ENCODE measurements around the gene OCEL1.
A peak's percentile ranks its signal among the peaks of the same experiment; 100 is the strongest.

The OCEL1 gene

DNA sequence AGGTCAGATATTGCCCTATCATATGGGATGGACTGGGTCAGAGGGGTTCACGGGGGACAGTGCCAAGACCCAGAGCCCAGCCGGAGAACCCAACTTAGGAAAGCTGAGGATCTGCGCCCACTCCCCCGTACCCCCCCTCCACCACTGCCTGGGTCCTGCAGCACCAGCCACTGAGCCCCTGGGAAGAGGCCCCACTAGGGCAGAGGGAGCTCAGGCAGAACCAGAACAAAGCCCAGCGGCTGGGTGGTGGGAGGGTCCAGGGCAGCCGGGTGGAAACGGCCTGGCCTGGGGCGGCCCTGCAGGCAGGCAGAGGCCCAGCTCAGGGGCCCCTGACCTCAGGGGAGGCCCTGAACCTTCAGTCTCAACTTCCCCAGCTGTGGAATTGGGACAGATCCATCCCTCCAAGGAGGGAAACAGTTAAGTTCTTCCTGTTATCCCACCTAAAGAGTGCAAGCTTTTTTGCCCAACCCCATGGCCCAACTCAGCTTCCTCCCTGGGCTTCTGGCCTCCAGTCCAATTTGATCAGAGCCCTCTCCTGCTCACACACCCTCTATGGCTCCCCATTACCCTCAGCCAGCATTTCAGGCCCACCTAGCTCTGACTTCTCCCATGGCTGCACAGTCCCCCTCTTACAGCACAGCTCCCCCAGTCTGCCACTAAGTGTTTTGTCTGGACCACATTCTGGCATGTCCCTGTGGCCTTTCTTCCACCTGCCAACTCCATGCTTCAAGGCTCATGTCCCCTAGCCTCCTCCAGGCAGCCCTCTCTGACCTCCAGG is 16.6 kb downstream of the OCEL1 start:
- no peak for DNase-seq

DNA sequence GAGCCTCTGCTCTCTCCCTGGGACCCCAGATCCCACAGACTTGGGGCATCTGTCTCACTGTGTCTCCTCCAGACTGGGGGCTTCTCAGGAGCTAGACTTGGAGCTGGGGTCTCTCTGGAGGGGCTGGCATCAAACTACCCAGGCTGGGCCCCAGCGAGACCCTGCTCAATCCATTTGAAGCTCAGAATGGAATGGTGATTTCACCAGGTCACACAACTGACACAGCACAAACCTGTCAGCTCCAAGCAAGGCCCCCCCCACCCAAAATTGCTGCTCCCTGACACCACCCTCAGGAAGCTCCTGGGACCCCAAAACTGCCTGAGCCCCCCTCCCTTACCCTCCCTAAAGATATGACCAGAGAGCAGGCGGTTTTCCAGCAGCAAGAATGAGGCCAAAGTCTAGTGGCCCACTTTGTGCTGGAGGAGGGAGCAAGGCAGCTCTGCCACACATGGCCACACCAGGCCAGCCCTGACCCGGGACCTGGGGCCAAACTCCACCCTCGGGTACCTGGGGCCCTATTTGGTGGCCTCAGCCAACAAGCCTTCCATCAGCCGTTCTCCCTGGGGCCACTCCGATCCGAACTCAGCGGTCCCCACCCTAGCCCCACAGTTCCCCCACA is 17.3 kb downstream of the OCEL1 start:
- DNase-seq = no peak

DNA sequence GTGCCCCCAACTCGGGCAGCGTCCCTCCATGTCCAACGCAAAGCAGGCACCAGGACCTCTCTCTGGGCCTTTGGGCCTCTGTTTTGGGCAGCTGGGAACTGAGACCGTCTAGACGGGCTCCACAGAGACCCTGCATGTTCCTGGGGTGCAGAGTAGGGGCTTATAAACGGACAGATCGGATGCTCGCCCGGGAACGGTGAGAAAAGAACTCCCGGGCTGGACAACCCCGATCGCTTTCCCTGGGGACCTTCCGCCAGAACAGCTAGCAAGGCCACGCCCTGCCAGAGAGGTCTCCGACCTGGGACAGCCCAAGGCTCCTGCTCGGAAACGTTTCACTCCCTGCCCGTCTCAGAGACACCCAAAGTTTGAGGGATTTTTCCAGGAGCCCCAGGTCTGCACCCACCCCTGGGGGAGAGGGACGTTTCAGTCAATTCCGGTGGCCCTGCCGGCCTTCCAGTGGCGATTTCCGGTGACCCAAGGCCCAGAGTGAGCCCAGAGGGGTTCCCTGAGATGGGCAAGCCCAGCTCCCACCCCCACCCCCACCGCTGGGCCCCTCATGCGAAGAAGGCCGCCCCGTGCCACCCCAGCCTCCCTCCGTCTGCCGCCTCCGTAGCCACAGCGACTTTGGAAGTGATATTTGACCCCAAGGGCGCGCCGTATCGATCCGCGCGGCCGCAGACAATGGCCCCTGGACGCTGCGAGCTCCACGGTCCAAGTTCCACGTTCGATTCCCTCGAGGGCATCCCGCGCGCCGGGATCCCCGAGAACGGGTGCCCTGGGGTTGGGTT is 18.0 kb downstream of the OCEL1 start:
- DNase-seq = no peak

DNA sequence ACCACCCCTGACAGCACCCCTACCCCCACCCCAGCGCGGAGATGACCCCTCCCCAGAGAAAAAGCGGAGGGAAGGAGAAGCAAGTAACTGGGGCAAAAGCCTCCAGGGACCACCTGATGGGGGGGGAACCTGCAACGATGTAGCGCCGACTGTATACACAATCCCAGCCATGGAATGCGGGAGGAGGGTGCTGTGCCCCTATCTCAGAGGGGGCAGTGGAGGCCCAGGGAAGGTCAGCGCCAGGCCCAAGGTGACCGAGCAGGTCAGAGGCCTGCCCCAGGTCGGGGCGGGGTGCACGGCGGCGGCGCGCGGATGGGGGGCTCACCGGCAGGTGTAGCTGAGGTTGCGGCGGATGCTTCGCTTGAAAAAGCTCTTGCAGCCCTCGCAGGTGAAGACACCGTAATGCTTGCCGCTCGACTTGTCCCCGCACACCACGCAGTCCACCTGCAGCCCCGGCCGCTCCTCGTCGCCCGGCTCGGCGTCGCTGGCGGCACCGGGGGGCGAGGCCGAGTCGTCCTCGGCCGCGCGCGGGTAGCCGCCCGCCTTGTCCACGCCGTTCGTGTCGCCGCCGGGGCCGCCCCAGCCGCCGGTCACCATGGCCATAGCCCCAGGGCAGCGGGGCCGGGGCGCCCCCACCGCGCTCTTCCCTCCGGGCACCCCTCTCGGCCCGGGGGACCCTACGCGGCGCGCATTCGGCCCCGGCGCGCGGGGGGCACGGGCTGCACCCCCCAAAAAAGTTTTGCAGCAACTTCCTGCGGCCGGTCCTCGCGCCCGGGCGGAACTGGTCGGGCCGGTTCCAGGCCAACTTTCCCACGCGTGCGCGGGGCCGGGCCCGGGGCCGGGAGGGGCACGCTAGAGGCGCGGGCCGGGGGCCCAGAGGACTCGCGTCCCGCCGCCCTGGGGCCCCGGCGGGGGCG is 18.9 kb downstream of the OCEL1 start:
- DNase-seq = no peak

DNA sequence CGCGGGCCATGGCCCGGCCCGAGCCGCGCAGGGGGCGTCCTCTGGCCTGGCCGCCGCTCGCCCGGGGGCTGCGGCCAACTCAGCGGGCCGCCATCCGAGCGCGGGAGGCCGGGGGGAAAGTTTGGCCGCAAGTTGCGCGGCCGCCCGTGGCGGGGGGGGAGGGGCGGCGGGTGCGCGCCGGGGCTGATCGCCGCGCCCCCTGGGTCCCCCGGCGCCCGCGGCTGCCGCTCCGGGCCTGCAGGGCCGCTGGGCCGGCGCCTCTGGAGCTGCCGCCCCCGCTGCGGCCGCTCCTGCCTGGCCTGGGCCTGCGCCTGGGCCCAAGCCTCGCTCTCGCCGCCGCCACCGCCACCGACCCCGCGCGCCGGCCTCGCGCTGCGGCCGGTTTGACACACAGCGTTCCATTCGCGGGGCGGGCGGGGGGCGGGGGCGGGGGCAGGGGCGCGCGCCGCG is 19.5 kb downstream of the OCEL1 start, which contains the start of gene NR2F6:
NR2F6 (minus strand) TSS at position 385 of the 450 bp plus-strand sequence. CDS start 699 bp downstream, outside the sequence.
- no peak for DNase-seq

DNA sequence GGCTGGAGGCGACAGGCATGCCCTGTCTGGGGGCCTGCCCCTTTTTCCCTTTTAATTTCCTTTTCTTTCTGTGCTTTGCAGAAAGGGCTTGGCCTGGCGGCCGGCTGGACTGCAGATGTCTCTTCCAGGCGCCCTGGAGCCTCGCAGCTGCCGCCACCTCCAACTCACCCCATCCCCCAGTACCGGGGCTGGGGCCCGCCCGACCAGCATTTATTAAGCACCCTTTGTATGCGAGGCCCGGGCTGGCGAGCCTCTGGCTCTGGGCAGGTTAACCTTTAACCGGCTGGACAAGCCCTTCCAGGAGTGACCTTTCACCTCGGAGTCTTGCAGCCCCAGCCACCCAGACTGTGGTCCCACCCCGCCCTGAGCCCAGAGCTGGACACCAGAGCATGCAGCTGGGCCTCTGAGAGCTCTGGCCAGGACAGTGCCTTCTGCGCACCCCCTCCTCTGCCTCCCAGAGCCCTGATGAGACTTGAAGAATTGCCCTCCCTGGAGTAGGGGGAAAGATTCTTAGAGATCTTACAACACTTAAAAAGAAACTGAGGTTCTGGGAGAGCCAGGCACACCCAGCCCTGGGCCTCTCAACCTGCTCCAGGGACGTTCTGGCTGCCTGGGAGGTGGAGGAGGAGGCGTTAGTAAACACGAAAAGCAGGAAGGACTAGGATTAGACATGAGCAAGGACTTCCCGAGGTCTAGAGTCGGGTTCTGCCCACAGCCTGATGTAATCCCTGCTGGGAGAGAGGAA is 20.8 kb downstream of the OCEL1 start:
- no peak for DNase-seq

DNA sequence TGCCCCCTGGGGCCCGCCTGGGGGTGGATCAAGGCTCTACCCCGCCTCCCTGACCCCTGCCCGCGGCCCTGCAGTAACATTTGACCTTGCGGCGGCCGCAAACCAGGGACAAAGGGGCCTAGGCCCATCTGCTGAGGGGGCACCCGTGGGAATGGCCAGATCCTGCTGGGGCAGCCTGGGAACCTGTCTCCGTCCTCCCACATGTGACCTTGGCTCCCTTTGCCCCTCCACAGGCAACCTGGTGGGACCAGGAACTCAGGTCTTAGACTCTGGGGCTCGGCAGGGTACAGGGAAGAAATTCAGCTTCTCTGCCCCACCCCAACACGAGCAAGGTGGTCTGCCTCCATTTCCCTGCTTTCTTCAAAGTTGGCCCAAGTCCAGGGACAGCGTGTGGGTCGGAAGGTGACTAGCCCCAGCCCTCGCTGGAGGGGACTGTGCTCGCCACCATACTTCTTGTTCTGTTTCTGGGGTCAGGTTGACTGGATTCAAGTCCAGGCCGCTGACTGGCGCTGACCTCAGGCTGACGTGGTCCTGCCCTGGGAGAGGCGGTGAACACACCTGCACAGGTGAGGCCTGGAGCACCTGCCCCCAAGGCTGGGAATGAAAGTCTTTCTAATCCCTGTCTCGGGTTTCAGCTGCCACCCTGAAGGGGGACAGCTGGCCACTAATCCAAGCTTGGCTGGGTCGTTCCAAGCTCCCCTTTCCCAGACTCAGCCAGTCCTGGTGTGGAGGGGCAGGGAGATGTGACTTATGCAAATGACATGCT is 22.2 kb downstream of the OCEL1 start:
- no peak for DNase-seq

DNA sequence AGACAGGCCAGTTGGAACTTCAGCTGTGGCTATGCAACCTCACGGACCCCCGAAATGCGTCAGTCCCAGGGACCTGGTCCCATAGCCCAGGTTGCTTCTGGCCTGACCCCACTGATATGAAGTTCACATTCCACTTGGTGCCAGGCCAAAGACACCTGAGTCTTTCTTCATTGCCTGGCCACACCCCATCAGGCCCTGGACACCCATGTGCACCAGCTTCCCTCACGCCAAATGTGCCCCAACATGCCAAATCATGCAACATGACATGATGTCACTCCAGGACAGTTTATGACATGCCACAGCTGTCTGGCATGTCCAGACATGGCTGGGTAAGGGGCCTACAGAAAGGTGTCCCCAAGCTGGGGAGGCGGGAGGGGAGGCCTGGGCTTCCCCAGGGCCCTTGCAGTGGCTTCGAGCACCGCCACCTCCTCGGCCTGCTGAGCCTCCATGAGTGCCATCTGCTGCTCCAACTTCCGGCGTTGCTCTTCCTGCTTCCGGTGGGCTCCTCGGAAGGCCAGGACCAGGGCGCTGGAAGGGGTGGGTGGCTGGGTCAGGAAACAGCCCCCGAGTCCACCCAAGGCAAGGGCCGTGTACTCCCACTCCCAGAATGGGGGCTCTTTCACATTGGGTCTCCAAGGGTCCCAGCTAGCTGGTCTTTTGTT is 24.0 kb downstream of the OCEL1 start:
- no peak for DNase-seq

DNA sequence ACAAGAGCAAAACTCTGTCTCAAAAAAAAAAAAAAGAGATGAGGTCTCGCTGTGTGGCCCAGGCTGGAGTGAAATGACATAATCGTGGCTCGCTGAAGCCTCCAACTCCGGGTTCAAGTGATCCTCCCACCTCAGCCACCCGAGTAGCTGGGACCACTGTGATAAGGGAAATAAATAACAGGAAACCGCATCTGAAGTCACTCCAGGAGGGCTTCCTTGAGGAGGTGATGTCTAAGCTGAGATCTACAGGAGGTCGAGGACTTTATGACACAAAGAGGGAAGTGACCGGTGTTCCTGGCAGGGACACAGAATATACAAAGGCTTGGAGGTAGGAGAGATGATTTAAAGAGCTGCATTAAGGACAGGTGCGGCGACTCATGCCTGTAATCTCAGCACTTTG is 28.6 kb downstream of the OCEL1 start:
- DNase-seq = no peak

DNA sequence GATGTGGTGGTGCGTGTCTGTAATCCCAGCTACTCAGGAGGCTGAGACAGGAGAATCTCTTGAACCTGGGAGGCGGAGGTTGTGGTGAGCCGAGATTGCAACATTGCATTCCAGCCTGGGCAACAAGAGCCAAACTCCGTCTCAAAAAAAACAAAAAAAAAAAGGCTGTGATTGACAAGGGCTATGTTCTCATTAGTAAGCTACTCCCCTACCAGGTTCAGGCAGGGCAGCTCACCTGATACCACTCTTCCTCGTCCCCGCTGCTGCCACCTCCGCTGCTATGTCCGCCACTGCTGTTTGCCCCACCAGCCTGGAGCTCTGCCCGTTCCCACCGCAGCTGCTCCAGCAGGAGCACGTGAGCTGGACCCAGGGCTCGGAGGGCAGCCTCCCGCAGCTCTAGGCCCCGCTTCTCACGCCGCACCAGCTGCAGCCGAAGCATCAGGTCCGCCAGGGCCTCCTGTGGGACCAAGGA is 29.2 kb downstream of the OCEL1 start:
- DNase-seq = no peak

DNA sequence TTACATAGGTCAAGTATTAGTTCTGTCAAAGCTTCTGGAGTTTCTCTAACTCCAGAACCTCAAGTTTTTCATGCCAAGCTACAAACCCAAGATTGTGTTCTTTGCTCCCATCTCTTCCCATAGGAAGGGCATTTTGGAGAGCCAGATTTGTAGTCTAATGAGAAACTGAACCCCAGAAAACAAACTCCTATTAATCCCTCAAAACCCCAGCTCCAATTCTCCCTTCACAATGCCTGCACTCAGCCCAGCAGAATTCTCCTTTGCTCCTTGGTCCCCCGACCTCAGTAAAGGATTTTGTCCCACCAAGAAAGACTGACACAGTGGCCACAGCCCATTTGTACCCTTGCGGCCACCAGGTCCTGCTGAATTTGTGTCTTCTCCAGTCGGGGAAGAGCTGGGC is 30.1 kb downstream of the OCEL1 start:
- DNase-seq = no peak

DNA sequence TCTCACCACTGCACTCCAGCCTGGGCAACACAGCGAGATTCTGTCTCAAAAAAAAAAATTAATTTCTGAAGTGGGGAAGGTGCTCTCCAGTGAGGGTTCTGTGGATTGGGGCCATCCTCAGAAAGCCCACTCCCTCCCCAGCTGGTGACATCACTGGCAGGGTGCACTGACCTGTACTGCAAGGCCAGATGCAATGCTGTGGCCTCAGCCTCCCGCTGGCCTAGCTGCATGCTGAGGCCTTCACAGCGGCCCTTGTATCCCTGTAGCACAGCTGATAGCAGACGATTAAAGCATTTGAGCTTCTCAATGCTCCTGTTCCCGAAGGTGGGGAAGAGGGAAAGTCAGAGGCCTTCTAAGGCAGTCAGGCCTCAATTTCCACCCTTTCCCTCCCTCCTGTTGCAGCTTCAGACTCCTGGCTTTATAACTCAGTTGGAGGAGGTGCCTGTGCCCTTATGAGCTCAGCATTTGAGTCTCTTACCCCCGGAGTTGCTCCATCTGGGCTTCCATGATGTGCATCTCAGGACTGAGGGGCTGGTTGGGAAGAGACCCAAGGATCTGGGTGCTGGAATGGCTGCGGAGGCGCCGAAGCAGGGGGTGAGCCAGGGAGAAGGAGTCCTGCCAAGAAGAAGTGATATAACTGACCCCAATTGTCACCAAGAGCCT is 33.2 kb downstream of the OCEL1 start:
- no peak for DNase-seq

DNA sequence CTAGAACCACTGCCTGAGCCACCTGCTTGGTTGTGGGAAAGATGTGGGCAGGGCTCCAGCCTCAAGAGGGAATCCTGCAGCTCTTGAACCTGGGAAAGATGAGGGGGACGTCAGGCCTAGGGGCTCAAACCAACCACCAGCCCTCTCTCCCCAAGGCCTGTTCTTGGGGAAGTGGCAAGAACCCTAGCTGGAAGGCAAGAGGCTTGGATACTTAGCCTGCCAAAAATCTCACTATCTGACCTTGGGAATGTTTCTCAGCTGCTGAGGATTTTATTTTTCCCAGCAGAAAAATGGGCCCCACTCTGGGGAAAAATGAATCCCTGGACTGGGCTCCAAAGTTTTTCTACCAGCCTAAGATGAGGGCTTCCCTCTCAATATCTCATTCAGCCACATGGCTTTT is 33.9 kb downstream of the OCEL1 start:
- DNase-seq = no peak

DNA sequence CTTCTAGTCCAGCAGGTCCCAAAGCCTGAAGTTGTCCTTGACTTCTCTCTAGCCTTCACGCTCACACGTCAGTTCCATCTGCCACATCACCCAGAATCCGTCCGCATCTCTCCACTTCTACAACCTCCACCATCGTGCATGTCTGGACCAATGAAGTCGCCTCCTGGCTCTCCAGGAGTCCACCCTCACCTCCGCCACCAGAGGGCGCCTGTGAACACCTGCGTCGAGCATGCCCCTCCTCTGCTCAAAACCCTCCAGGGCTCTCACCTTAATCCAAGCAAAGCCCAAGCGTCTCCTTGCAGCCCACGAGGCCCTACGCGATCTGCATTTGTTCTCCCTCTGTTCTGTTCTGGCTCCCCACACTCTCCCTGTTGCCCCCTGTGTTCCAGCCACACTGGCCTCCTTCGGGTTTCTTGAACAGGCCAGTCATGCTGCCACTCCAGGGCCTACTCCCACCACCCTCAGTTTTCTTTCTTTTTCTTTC is 34.9 kb downstream of the OCEL1 start:
- DNase-seq = peak; percentile 92

DNA sequence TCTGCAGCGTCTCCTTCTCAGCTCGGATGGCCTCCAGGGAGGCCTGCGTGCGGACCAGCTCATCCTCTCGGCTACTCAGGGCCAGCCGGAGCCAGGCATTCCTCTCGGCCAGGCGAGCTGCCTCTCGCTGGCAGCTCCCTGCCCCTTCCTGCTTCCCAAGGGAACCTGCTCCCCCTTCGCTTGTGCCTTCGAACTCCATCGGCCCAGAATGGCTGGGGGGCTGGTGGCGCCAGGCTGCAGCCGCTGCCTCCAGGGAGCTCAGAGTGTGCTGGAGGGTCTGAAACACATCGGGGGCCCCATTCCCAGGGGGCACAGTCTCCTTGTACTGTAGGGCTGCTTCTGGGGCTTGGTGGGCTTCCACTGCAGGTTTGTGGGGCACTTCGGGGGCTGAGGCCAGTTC is 36.5 kb downstream of the OCEL1 start:
- DNase-seq = no peak

DNA sequence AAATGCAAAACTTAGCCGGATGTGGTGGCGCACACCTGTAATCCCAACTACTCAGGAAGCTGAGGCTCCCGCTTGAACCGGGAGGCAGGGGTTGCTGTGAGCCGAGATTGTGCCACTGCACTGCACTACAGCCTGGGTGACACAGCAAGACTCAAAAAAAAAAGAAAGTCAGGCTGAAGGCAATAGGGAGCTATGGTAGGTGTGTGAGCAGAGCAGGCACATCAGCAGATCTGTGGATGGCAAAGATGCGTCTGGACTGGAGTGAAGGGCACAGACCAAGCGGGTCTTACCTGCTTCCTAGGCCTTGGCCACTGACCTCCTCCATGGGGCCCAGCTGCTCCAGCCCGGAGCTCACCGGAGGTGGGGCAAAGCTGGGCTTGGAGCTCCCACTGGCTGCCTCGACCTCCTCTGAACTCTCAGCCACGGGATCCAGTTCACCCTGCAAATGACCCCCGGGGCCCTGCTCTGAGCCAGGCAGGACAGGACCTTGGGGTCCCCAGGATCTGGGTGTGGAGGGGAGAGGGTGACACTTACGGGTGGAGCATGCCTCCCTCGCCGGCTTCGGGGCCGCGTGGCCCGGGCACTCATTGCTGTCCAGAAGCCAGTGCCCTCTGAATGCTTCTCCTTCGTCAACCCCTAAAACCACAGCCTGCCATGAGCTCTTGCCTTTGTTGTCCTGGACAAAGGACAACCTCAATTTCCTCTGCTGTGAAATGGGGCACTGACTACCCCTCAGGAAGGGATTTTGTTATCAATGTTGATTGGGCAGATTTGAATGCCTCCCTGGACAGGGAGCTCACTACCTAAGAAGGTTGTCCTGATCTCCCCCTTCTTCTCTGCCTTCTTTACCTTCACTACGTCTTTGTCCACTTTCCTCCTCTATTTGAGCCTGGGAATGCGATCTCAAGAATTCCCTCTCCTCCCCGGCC is 38.0 kb downstream of the OCEL1 start:
- DNase-seq = no peak

DNA sequence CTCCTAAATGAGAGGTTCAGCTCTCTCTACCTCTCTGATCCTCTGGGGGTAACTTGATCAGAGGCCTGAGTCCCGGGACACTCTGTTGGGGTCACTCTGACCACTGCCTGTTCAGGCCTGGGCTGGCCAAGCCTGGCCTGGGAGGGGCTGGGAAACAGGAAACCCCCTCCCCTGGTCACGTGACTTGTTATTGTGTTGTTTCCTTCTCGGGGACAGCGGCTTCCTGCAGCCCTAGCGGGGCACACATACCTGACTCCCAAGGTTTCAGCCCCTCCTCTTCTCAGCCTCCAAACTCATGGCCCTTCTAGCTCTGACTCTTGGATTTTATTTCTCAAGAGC is 38.6 kb downstream of the OCEL1 start, which contains the start of gene USHBP1:
USHBP1 (minus strand) TSS at position 105 of the 339 bp plus-strand sequence. CDS start 446 bp downstream, outside the sequence.
- no peak for DNase-seq

DNA sequence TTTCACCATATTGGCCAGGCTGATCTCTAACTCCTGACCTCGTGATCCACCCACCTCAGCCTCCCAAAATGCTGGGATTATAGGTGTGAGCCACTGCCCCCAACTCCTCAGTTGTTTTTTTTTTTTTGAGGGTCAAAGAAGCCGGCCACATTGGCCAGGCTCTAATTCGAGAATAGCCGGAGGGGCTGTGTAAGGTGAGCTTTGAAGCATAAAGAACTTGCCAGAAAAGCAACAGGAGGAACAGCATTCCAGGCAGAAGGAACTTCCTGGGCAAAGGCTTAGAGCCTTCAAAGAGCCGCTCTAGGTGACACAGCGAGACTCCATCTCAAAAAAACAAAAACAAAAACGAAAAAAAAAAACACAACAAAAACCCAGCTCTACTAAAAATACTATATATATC is 40.0 kb downstream of the OCEL1 start:
- DNase-seq = no peak

Data from activated CD4-positive, alpha-beta T cell treated with anti-CD3 and anti-CD28 coated beads, Interleukin-2, amount 50 U/mL, for 16 hours (primary cell).